GM18508 (cell line): ENCODE measurements around the gene EPN3.

Source experiments
- ATAC-seq: cut with Tn5 transposase; IDR thresholded peaks from one replicate; pipeline ENCODE4 v1.9.1; 2021; ENCODE audit warnings: moderate number of reproducible peaks; ENCODE audit not compliant: insufficient read depth, unreplicated experiment

EPN3 gene

DNA sequence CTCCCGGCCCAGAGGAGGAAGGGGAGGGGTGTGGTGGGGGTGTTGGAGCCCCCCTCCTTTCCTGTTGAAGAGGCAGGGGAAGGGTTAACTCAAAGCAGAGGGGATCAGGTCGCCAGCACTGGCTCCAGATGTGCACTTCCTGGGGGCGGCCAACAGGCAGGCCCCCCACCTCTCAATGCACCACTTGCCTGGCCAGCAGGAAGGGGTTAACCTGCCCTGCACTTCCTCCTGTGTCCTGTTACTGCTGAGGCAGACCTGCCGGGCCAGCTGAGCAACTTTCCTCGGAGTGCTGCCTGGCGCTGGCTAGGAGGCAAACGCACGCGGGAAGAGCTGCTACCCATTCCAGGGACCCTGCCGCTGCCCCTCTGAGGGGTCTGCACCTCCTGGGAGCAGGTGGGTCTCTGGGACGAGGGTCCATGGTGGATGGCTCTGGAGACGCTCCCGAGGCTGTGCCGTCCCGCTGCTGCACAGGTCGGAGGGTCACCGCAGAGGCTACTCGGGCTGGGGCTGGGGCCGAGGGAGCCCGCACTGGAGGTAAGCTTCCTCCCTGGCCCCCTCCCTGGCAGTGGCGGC is at the start of gene EPN3:
TSS of gene EPN3 (plus strand) at position 284 of the 573 bp plus-strand sequence. CDS start 3,822 bp downstream, outside the sequence.
- ATAC-seq: no peak

DNA sequence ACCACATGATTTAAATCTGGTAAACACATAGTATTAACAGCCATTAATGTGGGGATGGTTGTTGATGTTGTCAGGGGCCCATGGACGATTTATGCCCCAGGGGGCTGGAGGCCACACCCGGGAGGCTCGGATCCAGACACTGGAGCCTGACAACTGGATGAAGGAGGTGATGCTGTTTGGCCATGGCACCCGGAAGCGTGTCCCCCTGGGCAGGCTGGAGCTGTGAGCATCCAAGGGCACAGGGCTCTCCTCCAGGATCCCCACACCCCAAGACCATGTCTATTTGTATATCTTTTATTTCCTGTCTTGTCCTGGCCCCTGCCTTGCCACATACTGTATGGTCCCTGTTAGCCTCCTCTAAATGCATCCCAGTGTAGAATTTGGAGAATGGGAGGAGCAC is 49.3 kb upstream of the EPN3 start:
- ATAC-seq: no peak

DNA sequence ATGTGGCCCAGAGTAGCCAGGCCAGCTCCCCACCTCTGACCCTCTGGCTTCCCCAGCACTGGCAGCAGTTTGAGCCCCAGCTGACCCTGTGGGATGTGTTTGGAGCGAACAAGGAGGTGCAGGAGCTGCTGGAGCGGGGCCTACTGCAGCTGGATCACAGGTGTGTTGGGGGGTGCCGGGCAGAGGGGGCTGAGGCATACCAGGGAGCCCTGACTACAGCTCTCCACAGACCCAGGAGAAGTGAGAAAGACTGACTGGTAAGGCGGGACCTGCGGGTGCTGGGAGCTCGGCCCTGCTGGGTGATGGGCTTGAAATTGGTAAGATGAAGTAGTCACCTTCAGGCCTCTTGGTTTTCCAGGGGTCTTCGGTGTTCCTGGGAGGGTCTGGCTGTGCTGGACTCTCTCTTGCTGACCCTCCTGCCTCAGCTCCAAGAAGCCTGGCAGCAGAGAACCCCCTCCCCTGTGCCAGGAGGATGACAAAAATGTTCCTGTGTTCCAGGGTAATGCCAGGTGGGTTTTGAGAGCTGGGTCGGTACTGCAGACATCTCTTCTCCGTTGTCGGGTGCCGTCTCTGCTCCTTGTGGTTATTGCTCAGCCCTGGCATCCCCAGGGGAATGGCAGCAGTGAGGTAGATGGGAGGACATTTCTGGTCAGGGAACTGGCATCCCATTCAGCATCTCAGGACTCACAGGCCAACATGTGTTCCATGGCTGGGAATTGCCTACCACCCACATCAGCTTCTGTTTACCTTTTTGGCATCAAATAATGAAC is 48.0 kb upstream of the EPN3 start:
- ATAC-seq: no peak

DNA sequence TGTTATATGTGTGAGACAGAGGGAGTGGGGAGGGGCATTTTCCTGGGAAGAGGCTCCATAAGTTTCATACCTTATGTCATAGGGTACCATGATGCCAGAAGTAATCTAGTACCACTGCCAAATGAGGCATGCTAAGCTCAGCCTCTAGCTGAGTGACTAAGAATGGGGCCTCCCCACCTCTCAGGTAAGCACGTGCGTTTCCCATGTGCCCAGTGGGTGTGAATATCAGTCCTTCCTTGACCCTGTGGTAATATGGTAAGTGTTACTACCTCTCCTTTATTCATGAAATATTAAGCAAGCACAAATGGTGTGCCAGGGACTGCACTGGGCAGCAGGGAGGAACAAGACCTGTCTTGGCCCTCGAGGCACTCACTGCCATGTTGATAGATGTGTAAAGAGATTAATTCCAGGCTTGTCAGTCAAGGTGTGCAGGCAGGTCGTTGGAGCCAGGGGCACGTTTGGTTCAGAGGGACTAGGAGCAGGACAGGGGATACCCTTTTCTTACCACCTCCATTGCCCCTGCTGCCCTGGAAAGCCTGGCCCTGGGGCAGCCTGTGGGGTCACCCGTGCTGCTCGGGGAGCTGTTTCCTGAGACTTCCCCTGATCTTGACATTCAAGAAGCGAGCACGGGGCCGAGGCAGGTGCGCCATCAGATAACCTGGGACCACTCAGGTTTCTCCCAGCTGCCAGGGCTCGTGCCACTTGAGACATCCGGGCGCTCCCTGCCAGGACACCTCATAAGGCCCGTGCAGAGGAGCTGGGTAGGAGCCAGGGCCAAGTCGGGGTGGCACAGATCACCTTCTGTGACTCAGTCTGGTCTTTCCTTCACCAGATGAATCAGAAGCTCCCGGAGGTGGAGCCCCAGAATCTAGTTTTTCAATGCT is 45.1 kb upstream of the EPN3 start:
- ATAC-seq: no peak

DNA sequence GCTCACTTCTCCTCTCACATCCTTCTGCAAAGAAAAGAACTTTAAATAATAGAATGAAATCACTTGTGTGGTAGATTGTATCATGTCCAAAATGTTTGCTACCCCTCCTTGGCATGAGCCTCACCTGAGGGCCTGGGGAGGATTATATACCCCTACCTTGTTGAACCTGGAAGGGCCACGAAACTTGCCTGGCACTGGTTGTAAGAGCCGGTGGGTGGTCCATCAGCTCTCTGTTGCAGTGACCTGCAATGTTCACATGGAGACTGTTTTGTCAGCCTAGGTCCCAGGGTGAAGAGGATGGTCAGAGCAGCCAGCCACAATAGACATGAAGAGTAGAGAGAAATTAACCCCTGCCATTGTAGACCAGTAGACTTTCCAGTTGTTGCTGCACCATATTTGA is 43.7 kb upstream of the EPN3 start:
- no peak for ATAC-seq

DNA sequence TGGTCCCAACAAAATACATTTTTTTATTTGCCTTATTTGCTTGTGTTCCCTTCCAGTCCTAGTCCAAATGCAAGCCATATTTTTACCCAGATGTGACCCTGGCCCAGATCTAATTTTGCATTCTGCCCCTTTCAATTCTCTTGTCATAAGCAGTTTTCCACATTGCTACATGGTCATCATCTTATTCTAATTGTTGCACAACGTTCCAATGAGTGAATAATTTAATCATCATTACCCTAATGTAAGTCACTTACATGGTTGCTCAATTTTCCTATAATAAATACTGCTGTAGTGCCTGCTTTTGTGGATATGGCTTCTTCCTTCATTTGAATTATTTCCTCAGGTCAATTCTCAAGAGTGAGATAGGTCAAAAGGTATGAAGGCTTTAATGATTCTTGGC is 41.0 kb upstream of the EPN3 start:
- no peak for ATAC-seq

DNA sequence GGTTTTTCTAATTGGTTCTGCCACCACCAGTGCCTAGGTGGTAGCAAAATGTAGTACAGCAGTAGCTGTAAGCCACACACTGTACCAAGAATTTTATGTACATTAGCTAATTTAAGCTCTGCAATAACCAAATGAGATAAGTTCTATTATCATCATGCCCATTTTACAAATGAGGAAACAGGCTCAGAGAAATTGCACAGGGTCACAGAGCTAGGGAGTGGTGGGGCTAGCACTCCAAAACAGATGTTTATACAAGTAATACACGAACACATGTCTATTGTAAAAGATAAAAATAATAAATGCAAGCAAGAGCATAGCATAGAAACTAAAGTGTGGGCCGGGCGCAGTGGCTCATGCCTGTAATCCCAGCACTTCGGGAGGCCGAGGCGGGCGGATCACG is 40.3 kb upstream of the EPN3 start:
- ATAC-seq: no peak

DNA sequence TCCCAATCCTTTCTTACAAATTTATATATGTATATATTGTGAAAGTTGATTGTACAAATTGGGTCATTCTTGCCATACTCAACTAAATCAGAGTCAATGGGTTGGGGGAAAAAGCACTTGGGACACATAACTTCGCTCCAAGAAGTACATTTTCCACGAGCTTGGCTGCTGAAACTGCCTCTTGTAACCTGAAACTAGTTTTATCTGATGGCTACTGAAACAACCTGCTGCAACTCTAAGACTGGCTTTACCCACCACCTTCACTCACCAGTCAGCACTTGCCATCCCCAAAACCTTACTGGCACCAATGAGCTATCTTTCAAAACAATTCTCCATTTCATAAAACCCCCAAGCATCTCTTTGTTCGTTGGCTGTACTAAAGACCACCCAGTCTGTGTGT is 38.8 kb upstream of the EPN3 start:
- no peak for ATAC-seq

DNA sequence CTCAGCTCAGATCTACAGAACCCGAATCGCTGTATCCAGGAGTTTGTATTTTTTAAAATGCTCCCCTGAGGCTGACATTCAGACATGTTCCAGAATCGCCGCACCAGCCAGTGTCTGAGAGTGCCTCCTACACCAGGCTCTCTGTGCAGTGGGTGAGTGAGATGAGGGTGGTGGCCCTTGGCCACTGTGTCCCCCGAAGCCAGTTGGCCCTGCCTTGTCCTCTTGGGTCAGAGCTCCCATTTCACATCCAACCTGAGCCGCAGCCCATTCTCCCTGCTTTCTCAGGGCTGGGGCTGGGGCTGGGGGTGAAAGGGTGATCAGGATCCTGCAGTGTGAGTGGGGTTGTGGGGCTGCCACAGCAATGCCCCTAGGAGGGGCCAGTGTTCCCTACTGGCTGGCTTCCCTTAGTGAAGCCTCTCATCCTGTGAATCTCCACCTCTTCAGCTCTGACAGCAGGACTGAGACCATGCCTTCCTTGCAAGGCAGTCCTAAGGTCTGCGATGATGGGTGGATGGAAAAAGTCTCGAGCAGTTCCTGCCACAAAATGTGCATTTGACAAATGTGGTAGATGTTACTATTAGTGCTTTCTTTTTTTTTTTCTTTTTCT is 37.2 kb upstream of the EPN3 start:
- no peak for ATAC-seq

DNA sequence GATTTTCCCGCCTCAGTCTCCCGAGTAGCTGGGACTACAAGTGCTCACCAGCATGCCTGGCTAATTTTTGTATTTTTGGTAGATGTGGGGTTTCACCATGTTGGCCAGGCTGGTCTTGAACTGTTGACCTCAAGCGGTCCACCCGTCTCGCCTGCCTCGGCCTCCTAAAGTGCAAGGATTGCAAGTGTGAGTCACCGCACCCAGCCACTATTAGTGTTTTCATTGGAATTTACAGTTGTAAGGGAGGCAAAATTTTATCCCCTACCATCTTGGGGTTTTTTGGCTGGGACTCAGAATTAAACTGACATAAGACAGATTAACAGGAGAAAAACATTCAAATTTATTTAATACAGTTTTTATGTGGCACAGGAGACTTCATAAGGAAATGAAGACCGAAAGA is 36.6 kb upstream of the EPN3 start:
- ATAC-seq: no peak

DNA sequence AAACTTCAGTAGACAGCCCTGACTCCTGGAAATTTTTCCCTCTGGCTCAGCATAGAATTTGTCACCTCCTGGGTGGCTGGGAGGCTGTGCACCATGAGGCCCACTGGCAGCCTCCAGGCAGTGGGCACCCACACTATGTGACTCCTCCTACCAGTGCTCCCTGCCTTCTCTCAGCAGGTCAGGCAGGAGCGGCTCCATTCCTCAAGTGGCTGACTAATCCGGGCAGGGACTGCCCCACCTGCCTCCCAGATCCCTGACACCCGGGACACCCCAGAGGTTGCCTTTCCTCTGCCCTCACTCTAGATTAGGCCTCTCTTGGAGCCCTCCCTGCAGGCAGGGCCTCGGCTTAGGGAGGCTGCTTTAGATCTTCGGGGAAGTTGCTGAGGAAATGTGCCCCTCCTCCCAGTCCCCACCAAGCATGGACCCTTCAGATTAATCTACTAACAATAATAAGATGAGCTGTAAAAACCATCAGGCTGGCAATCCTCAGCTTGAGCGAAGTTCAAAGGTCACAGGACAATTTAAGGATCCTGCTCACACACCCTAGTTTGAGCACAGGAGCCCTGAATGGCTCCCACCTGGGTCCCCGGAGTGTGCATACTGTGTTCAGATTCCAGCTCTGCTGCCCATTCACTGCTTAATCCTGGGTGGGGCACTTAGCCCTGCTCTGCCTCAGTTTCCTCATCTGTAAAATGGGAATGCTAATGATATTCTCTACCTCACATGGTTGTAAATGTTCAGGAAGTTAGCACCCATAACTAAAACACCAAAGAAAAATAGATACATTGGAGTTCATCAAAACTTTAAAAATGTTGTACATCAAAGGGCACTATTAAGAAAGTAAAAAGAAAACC is 34.3 kb upstream of the EPN3 start:
- no peak for ATAC-seq

DNA sequence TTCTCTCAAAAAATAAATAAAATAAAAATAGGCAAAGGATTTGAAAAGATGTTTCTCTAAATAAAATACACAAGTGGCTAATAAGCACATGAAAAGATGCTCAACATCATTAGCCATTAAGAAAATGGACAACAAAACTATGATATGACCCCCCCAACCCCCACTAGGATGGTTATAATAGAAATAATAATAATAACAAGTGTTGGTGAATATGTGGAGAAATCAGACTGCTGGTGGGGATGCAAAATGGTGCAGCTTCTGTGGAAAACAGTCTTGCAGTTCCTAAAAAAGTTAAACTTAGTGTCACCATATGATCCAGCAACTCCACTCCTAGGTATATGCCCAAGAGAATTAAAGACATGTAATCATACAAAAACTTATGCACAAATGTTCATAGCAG is 33.3 kb upstream of the EPN3 start:
- no peak for ATAC-seq

DNA sequence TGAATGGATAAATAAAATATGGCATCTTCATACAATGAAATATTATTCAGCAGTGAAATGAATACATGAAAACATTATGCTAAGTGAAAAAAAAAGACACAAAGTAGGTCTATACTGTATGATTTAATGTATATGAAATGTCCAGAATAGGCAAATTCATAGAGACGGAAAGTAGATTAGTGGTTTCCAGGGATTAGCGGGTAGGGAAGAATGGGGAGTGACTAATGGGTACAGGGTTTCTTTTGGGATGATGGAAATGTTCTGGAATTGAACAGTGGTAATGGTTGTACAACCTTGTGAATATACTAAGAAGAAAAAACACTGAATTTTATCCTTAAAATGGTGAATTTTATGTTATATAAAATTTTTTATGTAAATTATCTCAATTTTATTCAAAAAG is 32.8 kb upstream of the EPN3 start:
- ATAC-seq: no peak

DNA sequence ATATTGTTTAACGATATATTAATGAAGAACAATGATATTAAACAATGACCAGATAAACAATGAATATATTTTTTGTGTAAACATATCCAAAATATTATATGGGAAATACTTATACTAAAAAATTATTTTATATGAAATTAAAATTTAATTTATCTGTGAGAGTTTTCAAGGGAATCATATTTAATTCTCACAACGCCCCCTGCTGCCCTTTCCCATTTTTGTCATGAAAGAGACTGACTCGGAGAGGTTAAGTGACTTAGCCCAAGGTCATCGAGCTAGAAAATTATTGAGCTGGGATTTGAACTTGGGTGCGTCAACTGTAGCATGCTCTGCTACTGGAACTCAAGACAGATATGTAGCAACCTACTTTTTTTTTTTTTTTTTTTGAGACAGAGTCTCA is 31.5 kb upstream of the EPN3 start:
- no peak for ATAC-seq

DNA sequence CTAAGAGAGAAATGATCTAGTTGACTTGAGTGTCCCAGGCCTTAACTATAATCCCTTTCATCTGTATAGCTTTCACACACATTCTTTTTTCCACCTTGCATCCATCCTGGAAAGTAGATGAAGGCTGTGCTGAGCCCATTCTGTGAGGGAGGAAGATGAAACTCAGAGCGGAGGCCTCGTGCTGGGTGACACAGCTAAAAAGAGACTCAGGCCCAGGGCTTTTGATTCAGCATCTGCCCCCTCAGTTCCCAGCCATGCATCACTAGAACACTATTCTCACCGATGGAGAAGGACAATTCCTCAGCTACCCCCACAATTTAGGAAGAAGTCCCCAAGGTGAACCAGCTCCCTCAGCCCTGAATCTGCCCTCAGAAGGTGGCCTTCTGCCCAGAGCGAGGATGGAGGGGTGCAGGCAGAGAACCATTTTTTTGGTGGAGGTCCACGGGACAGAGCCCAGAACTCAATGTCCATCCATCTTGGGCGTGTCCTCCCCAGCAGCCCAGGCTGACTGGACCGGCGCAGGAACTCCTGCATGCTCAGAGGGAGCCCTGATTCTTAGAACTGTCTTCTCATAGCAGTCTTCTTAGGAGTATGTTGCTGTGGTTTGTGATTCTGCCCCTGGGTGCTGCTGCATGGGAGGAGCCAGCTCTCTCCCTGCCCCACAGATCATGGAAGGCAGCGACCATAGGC is 30.1 kb upstream of the EPN3 start:
- no peak for ATAC-seq

DNA sequence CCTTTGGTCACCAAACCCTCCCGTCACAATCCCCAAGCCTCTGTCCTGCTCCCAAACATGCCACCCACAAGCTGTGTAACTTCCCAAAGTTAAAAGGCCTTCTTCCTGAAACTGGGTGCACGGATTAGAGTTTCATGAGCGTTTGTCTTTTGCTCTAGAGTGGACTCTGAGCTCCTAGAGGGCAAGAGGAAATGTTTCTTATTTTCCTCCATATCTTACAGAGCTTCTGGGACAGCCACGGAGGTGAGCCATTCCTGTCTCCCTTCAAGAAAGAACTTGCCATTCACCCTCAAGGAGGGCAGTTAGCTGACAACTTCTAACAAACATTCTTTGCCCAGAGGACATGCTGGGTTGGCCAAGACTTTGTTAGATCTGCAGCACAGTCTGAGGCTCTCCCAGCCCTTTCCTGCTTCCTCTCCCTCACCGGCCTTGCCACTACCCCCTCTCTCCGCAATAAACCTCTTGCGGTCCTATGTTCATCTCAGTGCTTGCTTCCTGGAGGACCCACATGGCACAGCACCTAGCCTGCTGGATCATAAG is 26.9 kb upstream of the EPN3 start:
- ATAC-seq: no peak

DNA sequence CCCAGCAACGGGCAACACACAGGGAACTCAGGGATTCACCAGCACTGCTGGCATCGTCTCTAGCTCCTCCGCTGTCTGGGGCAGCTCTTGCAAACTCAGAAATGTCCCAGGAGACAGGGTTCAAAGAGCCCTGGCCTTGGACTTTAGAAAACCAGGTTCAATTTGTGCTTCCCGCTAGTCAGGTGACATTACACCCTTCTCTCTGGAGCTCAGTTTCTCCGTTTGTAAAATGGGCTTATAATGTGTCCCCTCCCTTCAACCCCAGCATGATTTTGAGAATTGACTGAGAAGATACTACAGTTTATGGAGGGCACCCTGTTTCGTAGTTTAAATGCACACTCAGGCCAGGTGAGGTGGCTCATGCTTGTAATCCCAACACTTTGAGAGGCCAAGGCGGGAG is 26.2 kb upstream of the EPN3 start:
- ATAC-seq: no peak

DNA sequence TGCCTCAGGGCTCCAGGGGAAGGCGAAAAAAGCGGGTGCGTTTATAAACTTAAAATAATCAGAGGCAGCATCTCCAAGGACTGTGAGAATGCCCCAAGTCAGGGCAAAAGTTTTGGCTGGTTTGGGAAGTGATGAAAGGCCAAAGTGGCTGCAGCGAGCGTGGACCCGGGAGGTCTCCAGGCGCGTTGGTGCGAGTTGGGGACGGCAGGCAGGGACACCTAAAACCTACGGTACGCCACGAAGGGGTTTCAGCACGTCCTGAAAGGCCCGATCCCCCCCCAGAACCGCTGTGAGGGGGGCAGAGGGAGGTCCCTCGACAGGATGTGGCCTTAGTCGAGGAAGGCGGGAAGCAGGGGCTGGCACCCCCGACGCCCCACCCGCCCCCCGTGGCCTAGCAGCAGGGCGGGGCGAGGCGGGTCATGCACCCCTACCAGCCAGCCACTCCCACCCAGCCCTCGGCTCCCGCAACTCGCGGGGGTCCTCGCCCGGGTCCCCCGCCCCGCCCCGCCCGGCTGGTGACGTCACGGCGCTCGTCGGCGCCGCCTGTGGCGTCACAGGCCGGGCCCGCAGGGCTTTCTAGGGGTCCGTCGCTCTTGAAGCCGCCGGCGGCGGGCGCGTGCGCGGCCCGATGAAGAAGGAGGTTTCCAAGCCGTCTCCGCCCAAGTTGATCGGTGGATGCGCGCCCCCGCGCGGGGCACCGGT is 24.5 kb upstream of the EPN3 start, which contains the start of gene MYCBPAP:
TSS of gene MYCBPAP (plus strand) at position 569 of the 702 bp plus-strand sequence. CDS start 236 bp downstream, outside the sequence.
- ATAC-seq: no peak
